Psoas muscle (tissue), 8 donors: ENCODE data around the gene REPIN1. TPM values are rescaled to one million over a fixed set of nuclear protein-coding genes. Genes with fewer than 3 reads are reported as not detected.

Experiments used
- ATAC-seq, 4 donors: fragments of 200-7000 bp; cut with Tn5 transposase; one replicate each; pipeline ENCODE4 v1.9.1; 2020; ENCODE audit warnings: moderate library complexity in 3 of 4, mild to moderate bottlenecking in 2 of 4
- DNase-seq, 2 donors: peaks; one replicate each; pipeline ENCODE4 v3.0.0-alpha.2; 2020
- H3K27ac ChIP-seq: fragments of 200-600 bp; one replicate; pipeline ENCODE4 v1.8.0; 2022
- H3K27me3 ChIP-seq, 3 donors: fragments of 200-600 bp in 1 of 3; one replicate each; pipeline versions ENCODE4 v1.6.1 to v1.8.0; 2013 to 2022; ENCODE audit warnings: low read length in 2 of 3, mild to moderate bottlenecking in 2 of 3, moderate library complexity in 1 of 3; ENCODE audit not compliant: insufficient read depth in 3 of 3
- H3K36me3 ChIP-seq, 2 donors: fragments of 200-600 bp in 1 of 2; one replicate each; pipeline versions ENCODE4 v1.6.1 to v1.8.0; 2013 to 2022; ENCODE audit warnings: low read depth in 1 of 2, mild to moderate bottlenecking in 1 of 2, moderate library complexity in 1 of 2; ENCODE audit not compliant: insufficient read depth in 1 of 2
- H3K4me1 ChIP-seq: fragments of 200-600 bp; one replicate; pipeline ENCODE4 v1.8.0; 2022
- H3K4me3 ChIP-seq: fragments of 200-600 bp; one replicate; pipeline ENCODE4 v1.8.0; 2022; ENCODE audit warnings: mild to moderate bottlenecking
- H3K9me3 ChIP-seq: fragments of 200-600 bp; one replicate; pipeline ENCODE4 v1.8.0; 2022
- CTCF ChIP-seq: fragments of 200-600 bp; IDR thresholded peaks from one replicate; pipeline ENCODE4 v1.8.0; 2022; ENCODE audit warnings: antibody characterized with exemption
- WGBS, 3 donors: extraction: QIAGEN DNeasy Blood & Tissue Kit; methylation state at CpG; one replicate each; pipeline versions ENCODE4 v1.1.6 to v1.1.7; 2013; 5-methylcytosine and 5-hydroxymethylcytosine counted together
- intact Hi-C, 2 donors: fragments of 100-400 bp; cut with DNase I; formaldehyde crosslinking; loops; one replicate each; pipeline versions ENCODE4 v1.11.0 to v1.14.2; 2022
- polyA plus RNA-seq, 3 donors: library from polyadenylated mRNA; stranded (reverse); fragments of 200-250 nt; gene quantifications; one replicate each; pipeline ENCODE4 v1.2.3, GENCODE V29; 2013
- total RNA-seq, 4 donors: library from RNA; stranded (reverse); fragmentation: NEBNext Ultra II Directional in 2 of 4; extraction: Animal tissue kit (Norgen Biotek cat#: 25700) in 2 of 4; gene quantifications; one replicate each; pipeline versions ENCODE4 v1.2.1 to v1.2.4, GENCODE V29; 2021 to 2023
- donor health status: healthy with polysubstance abuse.
- donor health status: DM: no; HTN: no; CAD: no; lungs with moderate emphysema.
- donor health status: Bipolar disorder and iron deficiency.
- donor health status: healthy.
- donor health status: DM: yes; HTN: yes; CAD: no.
- donor health status: DM: no; HTN: no; CAD: no.
- donor health status: DM: no; HTN: no; CAD: no.
- donor health status: DM: yes; HTN: yes; CAD: no.

Gene REPIN1
- total and polyA plus RNA-seq, 7 donors = 80.2 to 212 (median 129) TPM

- no peak overlapping the region for H3K27ac ChIP-seq
- intact Hi-C loops = no loop called here
- no peaks in the 10 kb centered on the region for H3K27me3 ChIP-seq
- ATAC-seq (peak in 1 of 4 donors; percentile 11), DNase-seq (peak in 1 of 2 donors; percentile 25)
- 81 to 88% (median 86%) methylated on average over 37 of the region's 37 CpGs for WGBS, 3 donors
- TF ChIP-seq CTCF = no peak
- peaks cover 0 to 4% of the 10 kb centered on the region in 2 donors for H3K36me3 ChIP-seq
- no peaks in the 10 kb centered on the region for H3K9me3 ChIP-seq
- no peaks in the 10 kb centered on the region for H3K4me1 ChIP-seq
- H3K4me3 ChIP-seq = no peak overlapping the region
These were observed 44.2 kb downstream of the REPIN1 start for GRCh38 chr7:150412518-150413488.

GRCh38 chr7:150413640-150414081 lies 45.0 kb downstream of the REPIN1 start:
- ATAC-seq (no peak), DNase-seq (peak in 1 of 2 donors; percentile 38)
- Histone ChIP-seq H3K4me1 (no peaks in the 10 kb centered on the region), H3K4me3 (no peak overlapping the region), H3K27ac (no peak overlapping the region), H3K36me3 (peaks cover 0 to 4% of the 10 kb centered on the region in 2 donors), H3K9me3 (no peaks in the 10 kb centered on the region), H3K27me3 (no peaks in the 10 kb centered on the region)
- TF ChIP-seq CTCF = no peak
- intact Hi-C loops = no loop called here
- WGBS, 3 donors = 87 to 91% (median 88%) methylated on average over 11 of the region's 11 CpGs

GRCh38 chr7:150415161-150416153 lies 46.8 kb downstream of the REPIN1 start:
- Histone ChIP-seq H3K27ac (no peak overlapping the region), H3K27me3 (no peaks in the 10 kb centered on the region), H3K4me1 (no peaks in the 10 kb centered on the region), H3K9me3 (no peaks in the 10 kb centered on the region), H3K36me3 (peaks cover 0 to under 1% of the 10 kb centered on the region in 2 donors), H3K4me3 (no peak overlapping the region)
- DNase-seq (no peak), ATAC-seq (no peak)
- intact Hi-C loops = no loop called here
- WGBS, 3 donors = 86 to 93% (median 89%) methylated on average over 19 of the region's 19 CpGs
- TF ChIP-seq CTCF = no peak

- no peak overlapping the region for H3K27ac ChIP-seq
- no peaks in the 10 kb centered on the region for H3K27me3 ChIP-seq
- ATAC-seq (no peak), DNase-seq (no peak)
- H3K36me3 ChIP-seq = no peaks in the 10 kb centered on the region
- no peak for TF ChIP-seq CTCF
- no peak overlapping the region for H3K4me3 ChIP-seq
- no peaks in the 10 kb centered on the region for H3K9me3 ChIP-seq
- H3K4me1 ChIP-seq = no peaks in the 10 kb centered on the region
- intact Hi-C loops = no loop called here
- 90 to 97% (median 96%) methylated on average over 10 of the region's 10 CpGs for WGBS, 3 donors
These were observed 48.6 kb downstream of the REPIN1 start for GRCh38 chr7:150417239-150417638.
